AG09309 (cell line): ENCODE measurements around the gene ABTB1.

ENCODE experiments used
- DNase-seq: peaks from one replicate; pipeline ENCODE4 v3.0.0-alpha.2; 2010; ENCODE audit warnings: low read depth
- H3K4me3 ChIP-seq: 2 replicates; pipeline ENCODE4 v1.5.1; 2011; ENCODE audit warnings: mild to moderate bottlenecking, low read depth, low read length, moderate library complexity; ENCODE audit not compliant: control insufficient read depth
- CTCF ChIP-seq: IDR thresholded peaks from 2 replicates; pipeline ENCODE4 v1.5.1; 2011; ENCODE audit warnings: mild to moderate bottlenecking, low read depth, low read length, inconsistent platforms; ENCODE audit not compliant: insufficient read depth, control insufficient read depth; ENCODE audit errors: missing control alignments

ABTB1 gene

GRCh38 chr3:127709320-127710060 is 36.7 kb downstream of the ABTB1 start:
- no peak for TF ChIP-seq CTCF
- no peak for DNase-seq
- H3K4me3 ChIP-seq, result no peak overlapping the region

DNA sequence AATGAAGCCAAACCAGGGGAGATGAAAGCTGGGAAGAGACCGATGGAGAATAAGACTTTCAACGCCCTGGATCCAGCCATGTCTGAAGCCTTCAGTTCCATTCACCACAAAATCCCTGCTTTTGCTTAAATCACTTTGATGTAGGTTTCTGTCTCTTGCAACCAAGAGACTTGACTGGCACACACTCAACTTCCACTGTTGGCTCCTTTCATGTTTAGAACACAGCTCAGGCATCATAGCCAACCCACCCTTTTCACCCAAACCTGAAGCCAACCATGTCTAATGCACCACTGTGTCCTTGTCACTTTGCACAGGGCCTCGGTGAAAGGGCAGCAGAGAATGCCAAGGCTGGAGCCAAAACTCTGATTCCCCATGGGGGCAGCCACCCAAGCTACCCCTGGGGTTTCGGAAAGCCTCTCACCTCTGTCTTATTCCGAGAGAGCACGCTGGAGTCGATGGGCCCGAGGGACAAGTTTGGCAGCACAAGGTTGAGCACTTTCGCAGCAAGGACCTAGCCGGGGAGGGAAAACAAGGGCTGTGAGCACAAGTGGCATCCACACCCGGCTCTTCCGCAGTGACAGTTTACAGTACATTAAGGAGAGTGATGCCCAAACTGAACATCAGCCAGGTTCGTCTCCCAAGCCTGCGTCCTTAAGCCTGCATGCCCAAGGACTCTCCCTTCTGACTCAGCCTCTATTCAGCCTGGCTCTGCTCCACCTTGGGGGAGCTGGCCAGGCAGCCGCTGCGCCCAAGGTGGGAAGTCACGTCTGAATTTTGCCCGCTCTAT is 37.6 kb downstream of the ABTB1 start:
- no peak for DNase-seq
- no peak for TF ChIP-seq CTCF
- H3K4me3 ChIP-seq, result no peak overlapping the region

DNA sequence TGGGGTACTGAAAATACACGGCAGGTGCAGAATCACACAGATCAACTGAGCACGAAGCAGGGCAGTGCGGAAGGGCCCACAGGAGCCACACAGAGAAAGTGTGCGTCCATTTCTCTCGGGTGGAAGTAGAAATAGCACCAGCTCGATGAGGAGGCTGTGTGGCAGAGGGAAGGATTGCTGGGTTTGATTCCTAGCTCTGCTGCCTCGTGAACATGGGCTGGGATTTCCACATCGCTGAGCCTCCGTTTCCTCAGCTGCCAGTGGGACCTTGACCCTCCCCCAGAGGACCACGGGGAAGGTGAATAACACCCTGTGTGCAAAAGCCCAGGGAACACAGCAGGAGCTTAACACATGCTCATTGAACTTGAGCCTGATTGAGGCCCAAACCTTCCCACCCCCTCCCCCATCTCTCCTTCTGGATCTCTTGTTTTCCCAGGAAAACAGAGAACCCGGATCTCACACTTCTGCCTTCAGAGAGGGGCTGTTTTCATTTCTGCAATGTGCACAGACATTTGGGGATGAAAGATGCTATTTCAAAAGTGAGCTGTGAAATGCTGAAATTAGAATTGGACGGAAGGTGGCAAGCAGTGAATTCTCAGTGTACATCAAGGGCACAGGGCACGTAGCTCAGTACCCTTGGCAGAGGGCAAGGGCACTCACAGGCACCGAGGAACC is 38.4 kb downstream of the ABTB1 start:
- no peak for TF ChIP-seq CTCF
- no peak overlapping the region for H3K4me3 ChIP-seq
- no peak for DNase-seq

DNA sequence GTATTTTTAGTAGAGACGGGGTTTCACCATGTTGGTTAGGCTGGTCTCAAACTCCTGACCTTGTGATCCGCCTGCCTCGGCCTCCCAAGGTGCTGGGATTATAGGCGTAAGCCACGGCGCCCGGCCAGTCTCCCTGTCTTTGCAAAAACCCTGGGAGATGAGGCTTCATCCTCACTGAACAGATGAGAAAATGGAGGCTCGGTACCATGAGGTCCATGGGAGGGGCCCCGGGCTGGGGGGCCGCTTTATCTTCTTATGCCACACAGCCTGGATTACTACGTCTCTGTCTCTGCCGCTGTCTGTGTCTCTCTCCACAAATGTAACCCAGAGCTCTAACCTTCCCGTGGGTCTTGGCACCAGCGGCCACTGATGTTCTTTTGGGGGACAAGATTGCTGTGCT is 39.1 kb downstream of the ABTB1 start:
- DNase-seq, result no peak
- no peak overlapping the region for H3K4me3 ChIP-seq
- no peak for TF ChIP-seq CTCF

DNA sequence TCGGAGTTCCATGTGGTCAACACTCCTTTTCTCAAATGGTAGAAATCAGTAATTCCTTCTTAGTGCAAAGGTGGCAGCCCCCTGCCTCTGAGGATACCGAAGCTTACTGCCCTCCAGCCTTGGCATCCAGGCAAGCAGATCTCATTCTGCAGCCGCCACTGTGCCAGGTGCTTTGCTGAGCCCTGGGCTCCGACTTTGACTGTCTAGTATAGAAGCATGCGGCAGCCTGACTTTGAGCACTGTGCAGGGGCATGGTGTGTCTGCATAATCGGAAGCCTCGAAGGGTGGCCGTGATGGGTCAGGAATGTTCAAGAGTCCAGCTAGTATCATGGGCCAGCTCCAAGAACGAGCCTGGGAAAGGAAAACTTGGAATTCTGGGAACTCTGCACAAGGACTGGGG is 39.7 kb downstream of the ABTB1 start:
- no peak for TF ChIP-seq CTCF
- H3K4me3 ChIP-seq, result no peak overlapping the region
- no peak for DNase-seq

GRCh38 chr3:127712881-127713771 is 40.4 kb downstream of the ABTB1 start:
- no peak for DNase-seq
- H3K4me3 ChIP-seq, result no peak overlapping the region
- TF ChIP-seq CTCF, result no peak
